Vagina (tissue), 2 donors: Measurements from ENCODE around the gene MAPK1. TPM values are rescaled to one million over a fixed set of nuclear protein-coding genes. Genes with fewer than 3 reads are reported as not detected.
A peak's percentile ranks its signal among the peaks of the same experiment; 100 is the strongest.
"Not testable (repeated sequence)": the region's sequence is repeated elsewhere in the genome, so short reads cannot be mapped to it uniquely, and the experiment has no call there.

Source experiments
- DNase-seq, 2 donors: peaks; one replicate each; pipeline ENCODE4 v3.0.0-alpha.2; 2017; ENCODE audit errors: extremely low spot score in 2 of 2
- H3K27ac ChIP-seq: fragments of 200-600 bp; sonication (generic); one replicate; pipeline ENCODE4 v1.5.1; 2019
- H3K27me3 ChIP-seq: fragments of 200-600 bp; sonication (generic); one replicate; pipeline ENCODE4 v1.5.1; 2019
- H3K36me3 ChIP-seq, 2 donors: fragments of 200-600 bp; sonication (generic); one replicate each; pipeline ENCODE4 v1.5.1; 2017 to 2019
- H3K4me1 ChIP-seq: fragments of 200-600 bp; sonication (generic); one replicate; pipeline ENCODE4 v1.5.1; 2019
- H3K4me3 ChIP-seq, 2 donors: fragments of 200-600 bp; sonication (generic); 1 replicate in 1 of 2; 2 replicates in 1 of 2; pipeline ENCODE4 v1.5.1; 2016 to 2019
- H3K9me3 ChIP-seq: fragments of 200-600 bp; sonication (generic); one replicate; pipeline ENCODE4 v1.5.1; 2019
- CTCF ChIP-seq, 3 experiments: fragments of 450-650 bp in 2 of 3; fragments of 200-600 bp in 1 of 3; sonication (generic) in 1 of 3; IDR thresholded peaks; one replicate each; pipeline ENCODE4 v1.5.1; 2017 to 2019; ENCODE audit warnings: antibody characterized with exemption in 3 of 3, mild to moderate bottlenecking in 2 of 3, moderate library complexity in 2 of 3
- POLR2A ChIP-seq, 2 donors: fragments of 450-650 bp; IDR thresholded peaks; one replicate each; pipeline ENCODE4 v1.6.1; 2017; ENCODE audit warnings: antibody characterized with exemption in 2 of 2, mild to moderate bottlenecking in 2 of 2, moderate library complexity in 2 of 2
- POLR2AphosphoS5 ChIP-seq, 2 donors: sonication (generic); formaldehyde crosslinking; IDR thresholded peaks; one replicate each; pipeline ENCODE4 v1.9.0; 2017; ENCODE audit warnings: antibody characterized with exemption in 2 of 2, mild to moderate bottlenecking in 2 of 2, low read depth in 1 of 2; ENCODE audit not compliant: insufficient read depth in 1 of 2
- intact Hi-C: fragments of 100-400 bp; cut with DNase I; formaldehyde crosslinking; loops from one replicate; pipeline ENCODE4 v1.15.1; 2023
- total RNA-seq: library from RNA; depleted of rRNA; stranded (reverse); fragments of >200 nt; gene quantifications from one replicate; pipeline ENCODE4 v1.2.3, GENCODE V29; 2016

The MAPK1 gene
- total RNA-seq: 44.9 TPM

DNA sequence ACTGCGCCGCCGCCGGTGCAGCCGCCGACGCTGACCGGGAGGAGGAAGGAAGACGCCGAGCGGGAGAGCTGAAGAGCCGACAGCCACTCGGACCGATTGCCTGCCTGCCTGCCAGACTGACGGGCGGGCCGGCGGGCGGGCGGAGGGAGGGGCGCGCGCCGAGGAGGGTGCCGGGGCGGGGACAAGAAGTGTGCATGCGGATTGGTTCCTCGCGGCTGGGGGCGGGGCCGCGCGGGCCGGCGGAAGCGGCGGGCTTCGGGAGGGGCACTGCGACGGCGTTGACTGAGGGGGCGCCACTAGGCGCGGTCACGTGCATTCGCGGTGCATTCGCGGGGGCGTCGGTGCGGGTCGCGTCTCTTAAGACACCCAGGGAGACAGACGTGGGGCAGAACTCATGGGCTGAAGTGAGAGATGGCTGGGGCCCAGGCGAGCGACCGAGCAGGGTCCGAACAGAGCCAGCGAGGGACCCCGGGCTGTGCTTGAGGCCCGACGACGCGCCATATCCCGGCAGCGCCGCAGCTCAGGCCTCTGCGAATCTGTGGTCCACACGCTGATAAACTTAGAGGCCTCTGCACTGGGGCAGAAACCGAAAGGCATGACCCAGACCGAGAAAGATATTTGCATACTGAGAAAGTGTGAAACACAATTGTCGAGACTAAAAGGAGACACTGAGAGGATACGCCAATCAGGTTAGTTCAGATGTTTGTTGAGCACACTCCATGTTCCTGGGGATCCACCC lies at the start of gene MAPK1:
Gene MAPK1 (minus strand): TSS at position 118 of the 739 bp plus-strand sequence. CDS start 205 bp downstream, outside the sequence.
- Histone ChIP-seq H3K27ac (peak within 1 kb of the TSS; percentile 79), H3K4me1 (peaks cover 38% of the 10 kb centered on the region), H3K36me3 (no peaks in the 10 kb centered on the region), H3K4me3 (peak within 1 kb of the TSS; percentile 62 to 99), H3K9me3 (no peaks in the 10 kb centered on the region), H3K27me3 (no peaks in the 10 kb centered on the region)
- peak in 1 of 2 donors; percentile 78 for TF ChIP-seq POLR2AphosphoS5 (IDR thresholded peaks at IDR 0.05; ENCODE audit: insufficient read depth in 1 of 2, low read depth in 1 of 2)
- no peak for TF ChIP-seq CTCF (IDR thresholded peaks at IDR 0.05)
- peak in 1 of 2 donors; percentile 75 for TF ChIP-seq POLR2A (IDR thresholded peaks at IDR 0.05)
- intact Hi-C loops: no loop called here
- DNase-seq: peak in 1 of 2 donors; percentile 91

DNA sequence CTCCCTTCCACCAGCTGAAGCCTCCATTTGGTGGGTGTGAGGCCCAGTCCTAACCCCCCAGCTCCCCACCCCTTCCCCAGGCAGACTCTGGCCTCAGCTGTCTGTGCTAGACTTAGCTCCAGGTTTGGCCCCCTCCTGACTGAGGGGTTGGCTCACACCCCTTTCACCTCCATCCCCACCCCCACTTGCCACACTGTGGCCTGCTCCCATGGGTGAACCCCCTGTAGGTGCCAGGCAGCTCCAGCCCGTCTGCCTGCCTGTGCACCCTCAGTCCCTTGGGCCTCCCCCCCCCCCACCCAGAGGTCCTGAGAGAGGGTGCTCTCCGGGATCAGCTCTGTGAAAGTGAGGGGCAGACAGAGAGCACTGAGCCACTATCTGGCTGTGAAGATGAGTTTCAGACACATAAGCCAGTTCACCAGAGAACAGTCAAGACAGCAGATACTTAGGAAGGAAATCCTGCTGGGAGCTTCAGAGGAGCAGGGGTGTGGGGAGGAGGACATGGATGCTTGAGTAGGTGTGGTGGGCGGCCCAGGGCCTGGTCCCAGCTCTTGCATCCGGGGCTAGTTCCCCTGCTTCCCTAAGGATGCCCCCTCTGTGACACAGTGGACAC lies 49.0 kb upstream of the MAPK1 start:
- no peaks in the 10 kb centered on the region for H3K4me1 ChIP-seq
- no peaks in the 10 kb centered on the region for H3K9me3 ChIP-seq
- DNase-seq: no peak
- H3K4me3 ChIP-seq: no peak overlapping the region
- no peak overlapping the region for H3K27ac ChIP-seq
- intact Hi-C loops: no loop called here
- no peaks in the 10 kb centered on the region for H3K36me3 ChIP-seq
- H3K27me3 ChIP-seq: no peaks in the 10 kb centered on the region
- TF ChIP-seq CTCF (IDR thresholded peaks at IDR 0.05) (no peak), POLR2A (IDR thresholded peaks at IDR 0.05) (no peak), POLR2AphosphoS5 (IDR thresholded peaks at IDR 0.05; ENCODE audit: insufficient read depth in 1 of 2, low read depth in 1 of 2) (no peak)

GRCh38 chr22:21915624-21916308 lies 48.3 kb upstream of the MAPK1 start:
- no peak overlapping the region for H3K27ac ChIP-seq
- TF ChIP-seq CTCF (IDR thresholded peaks at IDR 0.05) (no peak), POLR2AphosphoS5 (IDR thresholded peaks at IDR 0.05; ENCODE audit: insufficient read depth in 1 of 2, low read depth in 1 of 2) (no peak), POLR2A (IDR thresholded peaks at IDR 0.05) (no peak)
- no peaks in the 10 kb centered on the region for H3K4me1 ChIP-seq
- DNase-seq: no peak
- intact Hi-C loops: no loop called here
- no peak overlapping the region for H3K4me3 ChIP-seq
- H3K27me3 ChIP-seq: no peaks in the 10 kb centered on the region
- no peaks in the 10 kb centered on the region for H3K36me3 ChIP-seq
- H3K9me3 ChIP-seq: no peaks in the 10 kb centered on the region

- H3K4me3 ChIP-seq, DNase-seq, H3K9me3 ChIP-seq, intact Hi-C loops, H3K27me3 ChIP-seq, H3K27ac ChIP-seq, H3K4me1 ChIP-seq, H3K36me3 ChIP-seq: not testable (repeated sequence)
Observed at GRCh38 chr22:21914033-21914642, 46.7 kb upstream of the MAPK1 start.

GRCh38 chr22:21910367-21910766 lies 42.9 kb upstream of the MAPK1 start:
- H3K4me3 ChIP-seq, H3K9me3 ChIP-seq, H3K4me1 ChIP-seq, DNase-seq, H3K27ac ChIP-seq, intact Hi-C loops, H3K27me3 ChIP-seq, H3K36me3 ChIP-seq: not testable (repeated sequence)
